Measurements from ENCODE around the gene HECTD4. TPM values are rescaled to one million over a fixed set of nuclear protein-coding genes. Genes with fewer than 3 reads are reported as not detected.
"Not testable (repeated sequence)": the region's sequence is repeated elsewhere in the genome, so short reads cannot be mapped to it uniquely, and the experiment has no call there.

HECTD4 gene
- total RNA-seq, 1 donor from 2014 or later: 33.6 TPM

DNA sequence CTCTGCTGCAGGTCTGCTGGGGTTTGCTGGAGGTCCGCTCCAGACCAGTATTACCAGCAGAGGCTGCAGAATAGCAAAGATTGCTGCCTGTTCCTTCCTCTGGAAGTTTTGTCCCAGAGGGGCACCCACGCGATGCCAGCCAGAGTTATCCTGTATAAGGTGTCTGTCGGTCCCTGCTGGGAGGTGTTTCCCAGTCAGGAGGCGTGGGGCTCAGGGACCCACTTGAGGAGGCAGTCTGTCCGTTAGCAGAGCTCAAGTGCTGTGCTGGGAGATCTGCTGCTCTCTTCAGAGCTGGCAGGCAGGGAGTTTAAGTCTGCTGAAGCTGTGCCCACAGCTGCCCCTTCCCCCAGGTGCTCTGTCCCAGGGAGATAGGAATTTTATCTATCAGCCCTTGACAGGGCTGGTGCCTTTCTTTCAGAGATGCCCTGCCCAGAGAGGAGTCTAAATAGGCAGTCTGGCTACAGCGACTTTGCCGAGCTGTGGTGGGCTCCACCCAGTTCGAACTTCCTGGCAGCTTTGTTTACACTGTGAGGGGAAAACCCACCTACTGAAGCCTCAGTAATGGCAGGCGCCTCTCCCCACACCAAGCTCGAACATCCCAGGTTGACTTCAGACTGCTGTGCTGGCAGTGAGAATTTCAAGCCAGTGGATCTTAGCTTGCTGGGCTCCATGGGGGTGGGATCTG lies 223.6 kb downstream of the HECTD4 start:
- Mint-ChIP-seq H3K27ac (peak overlapping the region; percentile 53), H3K36me3 (ENCODE audit: low read depth) (peaks cover 74% of the 10 kb centered on the region), H3K4me3 (peak overlapping the region; percentile 9), H3K4me1 (peaks cover 29% of the 10 kb centered on the region)
- H3K27me3 Mint-ChIP-seq; intact Hi-C loops (cut with micrococcal nuclease); H3K9me3 Mint-ChIP-seq: not testable (repeated sequence)
- DNase-seq: peak; percentile 79

DNA sequence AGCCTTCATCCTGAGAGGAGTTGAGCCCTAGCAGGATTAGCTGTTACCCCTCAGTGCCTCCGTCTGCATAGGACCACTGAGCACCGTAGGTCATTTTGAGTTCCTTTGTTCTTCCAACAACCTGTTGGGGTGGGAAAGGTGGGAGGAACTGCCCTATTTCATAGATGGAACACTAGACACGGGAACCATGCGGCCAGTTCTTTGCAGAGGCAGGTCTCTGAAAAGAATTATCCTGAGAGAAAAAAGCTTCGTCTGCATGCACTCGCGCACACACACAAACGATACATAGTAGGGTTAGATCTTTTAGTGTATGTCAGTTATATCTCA lies 228.4 kb downstream of the HECTD4 start:
- Mint-ChIP-seq H3K9me3 (peaks cover 10% of the 10 kb centered on the region), H3K36me3 (ENCODE audit: low read depth) (peaks cover 77% of the 10 kb centered on the region), H3K27me3 (no peaks in the 10 kb centered on the region), H3K4me3 (no peak overlapping the region), H3K27ac (no peak overlapping the region), H3K4me1 (peaks cover 31% of the 10 kb centered on the region)
- intact Hi-C loops (cut with micrococcal nuclease): no loop called here
- DNase-seq: no peak

DNA sequence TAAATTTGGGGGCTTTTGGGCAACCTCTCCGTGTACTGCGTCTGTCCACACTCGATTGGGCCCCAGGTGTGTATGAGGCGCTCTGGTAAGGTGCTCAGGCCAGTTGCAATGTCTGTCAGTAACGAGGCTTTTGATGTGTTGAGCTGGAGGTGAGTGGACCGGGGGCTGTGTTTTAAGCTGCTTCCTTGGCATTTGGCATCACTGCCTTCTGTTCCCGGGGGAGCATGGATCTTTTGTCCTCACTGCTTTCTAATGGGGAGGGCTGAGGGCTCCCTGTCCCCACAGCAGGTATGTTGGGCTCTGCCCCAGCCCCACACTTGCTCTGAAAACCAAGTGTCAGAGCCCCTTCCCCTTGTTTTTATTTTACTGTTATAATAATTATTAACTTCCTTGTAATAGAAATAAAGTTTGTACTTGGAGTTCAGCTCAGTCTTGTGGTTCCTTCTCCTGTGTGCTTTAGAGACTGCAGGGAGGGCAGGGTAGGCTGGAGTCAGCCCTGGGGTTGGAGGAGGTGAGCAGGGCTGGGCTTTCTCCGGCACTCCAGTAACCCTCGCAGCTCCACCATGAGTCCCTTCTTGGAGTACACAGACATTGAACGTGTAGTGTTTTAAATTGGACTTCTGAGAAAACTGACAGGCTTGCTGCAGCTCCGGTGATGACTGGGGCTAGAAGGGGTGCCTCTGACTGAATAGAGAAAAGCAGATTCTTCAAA lies 228.9 kb downstream of the HECTD4 start:
- Mint-ChIP-seq H3K27me3 (no peaks in the 10 kb centered on the region), H3K9me3 (peaks cover 9% of the 10 kb centered on the region), H3K4me1 (peaks cover 27% of the 10 kb centered on the region), H3K4me3 (no peak overlapping the region), H3K27ac (no peak overlapping the region), H3K36me3 (ENCODE audit: low read depth) (peaks cover 77% of the 10 kb centered on the region)
- DNase-seq: no peak
- intact Hi-C loops (cut with micrococcal nuclease): no loop called here

DNA sequence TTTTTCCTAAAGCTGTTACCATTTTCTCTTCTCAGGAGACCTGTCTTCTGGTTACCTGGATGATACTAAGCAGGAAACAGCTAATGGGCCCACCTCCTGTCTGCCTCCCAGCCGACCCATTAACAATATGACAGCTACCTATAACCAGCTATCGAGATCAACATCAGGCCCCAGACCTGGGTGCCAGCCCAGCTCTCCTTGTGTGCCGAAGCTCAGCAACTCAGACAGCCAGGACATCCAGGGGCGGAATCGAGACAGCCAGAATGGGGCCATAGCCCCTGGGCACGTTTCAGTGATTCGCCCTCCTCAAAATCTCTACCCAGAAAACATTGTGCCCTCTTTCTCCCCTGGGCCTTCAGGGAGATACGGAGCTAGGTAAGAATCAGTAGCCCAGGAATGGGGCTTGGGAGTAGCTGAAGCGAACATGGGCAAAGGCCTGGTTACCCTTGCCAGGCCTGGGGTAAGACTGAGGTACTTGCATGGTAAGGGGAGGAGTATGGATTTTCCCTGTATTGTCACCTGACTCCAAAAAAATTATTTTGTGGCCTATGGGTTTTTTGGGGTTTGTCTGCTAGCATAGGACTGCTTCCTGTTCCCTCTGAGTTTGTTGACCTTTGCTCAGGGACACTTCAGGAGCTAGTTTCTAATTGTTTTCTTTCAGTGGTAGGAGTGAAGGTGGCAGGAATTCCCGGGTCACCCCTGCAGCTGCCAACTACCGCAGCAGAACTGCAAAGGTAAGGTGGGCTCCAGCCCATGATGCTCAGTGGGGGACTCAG lies 230.3 kb downstream of the HECTD4 start:
- Mint-ChIP-seq H3K4me3 (no peak overlapping the region), H3K9me3 (no peaks in the 10 kb centered on the region), H3K27ac (peak overlapping the region; percentile 61), H3K36me3 (ENCODE audit: low read depth) (peaks cover 68% of the 10 kb centered on the region), H3K27me3 (no peaks in the 10 kb centered on the region), H3K4me1 (peaks cover 17% of the 10 kb centered on the region)
- DNase-seq: no peak
- intact Hi-C loops (cut with micrococcal nuclease): no loop called here

DNA sequence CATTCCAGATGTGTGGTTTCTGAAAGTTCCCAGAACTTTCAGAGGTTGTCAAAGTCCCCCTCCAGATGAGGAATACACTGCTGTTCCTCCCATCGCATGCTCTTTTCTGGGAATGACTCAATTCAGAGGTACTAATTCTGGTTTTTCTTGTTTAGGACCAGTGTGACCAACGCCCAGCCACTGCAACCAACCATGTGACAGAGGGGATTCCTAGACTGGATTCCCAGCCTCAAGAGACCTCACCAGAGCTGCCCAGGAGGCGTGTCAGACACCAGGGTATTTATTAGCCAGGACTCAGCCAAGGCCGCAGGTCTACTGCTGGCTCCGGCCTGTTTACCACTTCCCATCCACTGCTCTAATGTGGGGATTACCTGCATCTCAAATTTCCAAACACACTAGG lies 232.6 kb downstream of the HECTD4 start:
- peak overlapping the region; percentile 63 for H3K27ac Mint-ChIP-seq
- intact Hi-C loops (cut with micrococcal nuclease): no loop called here
- no peaks in the 10 kb centered on the region for H3K9me3 Mint-ChIP-seq
- no peak overlapping the region for H3K4me3 Mint-ChIP-seq
- H3K36me3 Mint-ChIP-seq (ENCODE audit: low read depth): peaks cover 65% of the 10 kb centered on the region
- no peak for DNase-seq
- H3K4me1 Mint-ChIP-seq: peaks cover 9% of the 10 kb centered on the region
- no peaks in the 10 kb centered on the region for H3K27me3 Mint-ChIP-seq

DNA sequence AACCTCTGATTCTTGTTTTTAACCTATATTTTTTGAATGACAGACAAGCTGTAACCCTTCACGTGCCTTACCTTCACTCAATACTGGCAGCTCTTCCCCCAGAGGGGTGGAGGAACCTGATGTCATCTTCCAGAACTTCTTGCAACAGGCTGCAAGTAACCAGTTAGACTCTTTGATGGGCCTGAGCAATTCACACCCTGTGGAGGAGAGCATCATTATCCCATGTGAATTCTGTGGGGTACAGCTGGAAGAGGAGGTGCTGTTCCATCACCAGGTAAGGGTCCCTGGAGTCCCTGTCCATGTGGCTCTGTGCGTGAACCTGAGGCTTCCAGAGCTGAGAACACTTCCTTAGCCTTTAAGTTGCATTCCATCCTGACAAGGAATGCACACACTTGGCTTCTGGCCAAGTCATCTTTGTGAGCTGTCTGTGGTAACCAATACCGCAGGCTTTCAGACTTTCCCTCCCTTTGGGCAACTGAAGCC lies 234.2 kb downstream of the HECTD4 start:
- intact Hi-C loops (cut with micrococcal nuclease): no loop called here
- Mint-ChIP-seq H3K27ac (no peak overlapping the region), H3K4me1 (peaks cover 9% of the 10 kb centered on the region), H3K27me3 (no peaks in the 10 kb centered on the region), H3K4me3 (no peak overlapping the region), H3K9me3 (no peaks in the 10 kb centered on the region), H3K36me3 (ENCODE audit: low read depth) (peaks cover 62% of the 10 kb centered on the region)
- no peak for DNase-seq

DNA sequence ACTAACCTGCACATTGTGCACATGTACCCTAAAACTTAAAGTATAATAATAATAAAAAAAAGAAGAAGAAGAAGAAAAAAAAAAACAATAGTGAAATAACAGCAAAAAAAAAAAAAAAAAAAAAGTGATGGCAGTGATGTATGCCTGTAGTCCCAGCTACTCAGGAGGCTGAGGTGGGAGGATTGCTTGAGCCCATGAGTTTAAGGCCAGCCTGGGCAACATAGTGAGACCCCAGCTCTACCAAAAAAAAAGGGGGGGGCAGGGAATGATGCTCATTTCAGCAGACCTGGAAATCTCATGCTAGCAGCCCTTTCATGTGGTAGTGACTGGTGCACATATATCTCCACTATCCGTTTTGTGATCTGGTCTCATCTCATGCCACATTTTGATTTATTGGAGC lies 236.1 kb downstream of the HECTD4 start:
- DNase-seq: no peak
- Mint-ChIP-seq H3K4me3 (no peak overlapping the region), H3K4me1 (peaks cover 2% of the 10 kb centered on the region), H3K36me3 (ENCODE audit: low read depth) (peaks cover 59% of the 10 kb centered on the region), H3K27ac (no peak overlapping the region), H3K27me3 (no peaks in the 10 kb centered on the region), H3K9me3 (no peaks in the 10 kb centered on the region)
- intact Hi-C loops (cut with micrococcal nuclease): no loop called here

DNA sequence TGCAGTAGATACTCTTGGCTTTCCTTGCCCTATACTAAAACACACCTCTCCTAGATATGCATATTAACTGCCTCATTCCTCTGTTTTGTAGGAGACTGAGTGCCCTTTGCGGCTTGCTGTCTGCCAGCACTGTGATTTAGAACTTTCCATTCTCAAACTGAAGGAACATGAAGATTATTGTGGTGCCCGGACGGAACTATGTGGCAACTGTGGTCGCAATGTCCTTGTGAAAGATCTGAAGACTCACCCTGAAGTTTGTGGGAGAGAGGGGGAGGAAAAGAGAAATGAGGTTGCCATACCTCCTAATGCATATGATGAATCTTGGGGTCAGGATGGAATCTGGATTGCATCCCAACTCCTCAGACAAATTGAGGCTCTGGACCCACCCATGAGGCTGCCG lies 241.5 kb downstream of the HECTD4 start:
- no peaks in the 10 kb centered on the region for H3K27me3 Mint-ChIP-seq
- no peak overlapping the region for H3K4me3 Mint-ChIP-seq
- H3K4me1 Mint-ChIP-seq: peaks cover 2% of the 10 kb centered on the region
- H3K9me3 Mint-ChIP-seq: no peaks in the 10 kb centered on the region
- intact Hi-C loops (cut with micrococcal nuclease): no loop called here
- H3K27ac Mint-ChIP-seq: peak overlapping the region; percentile 5
- DNase-seq: no peak
- peaks cover 51% of the 10 kb centered on the region for H3K36me3 Mint-ChIP-seq (ENCODE audit: low read depth)

DNA sequence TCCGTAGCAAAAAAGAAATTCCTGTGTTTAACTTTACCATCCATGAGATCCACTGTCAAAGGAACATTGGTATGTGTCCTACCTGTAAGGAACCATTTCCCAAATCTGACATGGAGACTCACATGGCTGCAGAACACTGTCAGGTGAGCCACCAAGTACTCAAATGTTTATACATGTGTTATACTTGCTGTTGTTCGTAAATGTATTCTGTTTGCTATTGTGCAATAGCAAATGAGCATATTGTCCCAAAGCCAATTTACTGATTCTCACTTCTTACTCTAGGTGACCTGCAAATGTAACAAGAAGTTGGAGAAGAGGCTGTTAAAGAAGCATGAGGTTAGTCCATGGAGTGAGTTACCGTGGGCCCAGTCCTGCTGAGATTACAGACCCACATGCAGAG lies 247.5 kb downstream of the HECTD4 start:
- Mint-ChIP-seq H3K4me3 (no peak overlapping the region), H3K27ac (no peak overlapping the region), H3K9me3 (no peaks in the 10 kb centered on the region), H3K4me1 (peaks cover 20% of the 10 kb centered on the region), H3K27me3 (no peaks in the 10 kb centered on the region), H3K36me3 (ENCODE audit: low read depth) (peaks cover 32% of the 10 kb centered on the region)
- DNase-seq: no peak
- intact Hi-C loops (cut with micrococcal nuclease): no loop called here

DNA sequence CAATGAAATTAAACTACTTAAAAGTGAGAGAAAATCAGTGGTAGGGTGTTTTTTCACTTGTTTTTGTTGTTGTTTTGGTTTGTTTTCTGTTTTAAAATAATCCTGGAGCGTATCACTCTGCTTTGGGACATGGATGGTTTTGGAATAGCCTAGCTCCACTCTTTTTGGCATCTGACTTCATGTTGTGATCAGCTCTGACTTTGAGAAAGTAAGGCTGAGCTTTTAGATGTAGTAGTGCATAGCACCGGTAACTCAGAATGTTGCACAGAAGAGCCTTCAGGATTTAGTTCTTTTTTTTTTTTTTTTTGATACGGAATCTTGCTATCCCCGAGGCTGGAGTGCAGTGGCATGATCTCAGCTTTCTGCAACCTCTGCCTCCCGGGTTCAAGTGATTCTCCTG lies 248.8 kb downstream of the HECTD4 start:
- no peak for DNase-seq
- no peaks in the 10 kb centered on the region for H3K9me3 Mint-ChIP-seq
- no peak overlapping the region for H3K4me3 Mint-ChIP-seq
- no peaks in the 10 kb centered on the region for H3K27me3 Mint-ChIP-seq
- H3K4me1 Mint-ChIP-seq: peaks cover 28% of the 10 kb centered on the region
- intact Hi-C loops (cut with micrococcal nuclease): no loop called here
- peaks cover 34% of the 10 kb centered on the region for H3K36me3 Mint-ChIP-seq (ENCODE audit: low read depth)
- H3K27ac Mint-ChIP-seq: no peak overlapping the region

DNA sequence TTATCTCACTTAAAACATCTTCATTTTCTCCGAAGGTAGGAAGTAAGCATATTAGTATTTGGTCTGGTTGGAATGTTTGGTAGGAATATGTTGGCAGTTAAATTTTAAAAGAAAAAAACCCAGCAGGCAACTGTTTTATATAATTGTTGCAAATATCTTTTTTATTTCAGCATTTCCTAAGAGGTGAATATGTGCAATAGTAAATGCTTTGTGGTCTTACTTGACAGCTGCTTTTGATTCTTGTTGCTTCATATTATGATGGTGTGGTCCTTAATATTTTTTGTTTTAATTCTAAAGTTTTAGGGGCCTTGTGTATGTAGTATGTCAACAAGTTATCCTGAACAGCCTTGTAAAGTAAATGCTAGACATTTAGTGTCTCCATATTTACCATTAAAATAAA lies 250.5 kb downstream of the HECTD4 start:
- Mint-ChIP-seq H3K27ac (no peak overlapping the region), H3K9me3 (no peaks in the 10 kb centered on the region), H3K27me3 (no peaks in the 10 kb centered on the region), H3K4me3 (peak overlapping the region; percentile 78), H3K4me1 (peaks cover 40% of the 10 kb centered on the region), H3K36me3 (ENCODE audit: low read depth) (peaks cover 34% of the 10 kb centered on the region)
- intact Hi-C loops (cut with micrococcal nuclease): loop anchor here (2.0 kb wide), 2 partner anchors 47 to 139 kb away; no protein-coding TSS in a partner anchor
- no peak for DNase-seq

DNA sequence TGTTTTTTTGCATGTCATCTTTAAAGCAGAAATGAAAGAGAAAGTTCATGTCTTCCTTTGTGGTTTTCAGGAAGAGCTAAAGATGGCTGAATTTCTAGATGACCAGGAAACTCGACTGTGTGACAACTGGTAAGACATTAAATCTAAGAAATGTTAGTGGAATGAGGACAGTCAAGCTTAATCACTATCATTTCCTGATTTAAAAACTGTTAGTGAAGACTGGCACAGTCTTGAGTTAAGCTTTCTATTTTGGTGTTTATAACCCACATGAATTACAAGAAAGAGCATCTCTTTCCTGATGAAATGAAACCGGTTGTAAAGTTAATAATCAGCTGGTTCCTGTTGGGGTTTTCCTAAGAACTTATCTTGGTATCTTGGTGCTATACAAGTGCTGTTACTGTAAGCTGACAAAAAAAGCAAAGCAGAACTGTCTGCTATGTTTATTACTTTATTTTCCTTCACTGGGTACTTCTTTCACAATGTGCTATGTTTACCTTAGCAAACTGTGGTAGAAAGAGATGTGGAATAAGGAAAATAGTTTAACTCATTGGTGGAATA lies 251.7 kb downstream of the HECTD4 start:
- H3K4me3 Mint-ChIP-seq: peak overlapping the region; percentile 78
- intact Hi-C loops (cut with micrococcal nuclease): loop anchor here (1.0 to 2.0 kb wide), 4 partner anchors 23 to 138 kb away; no protein-coding TSS in a partner anchor
- H3K36me3 Mint-ChIP-seq (ENCODE audit: low read depth): peaks cover 31% of the 10 kb centered on the region
- peak overlapping the region; percentile 85 for H3K27ac Mint-ChIP-seq
- no peaks in the 10 kb centered on the region for H3K9me3 Mint-ChIP-seq
- peaks cover 44% of the 10 kb centered on the region for H3K4me1 Mint-ChIP-seq
- DNase-seq: peak; percentile 76
- H3K27me3 Mint-ChIP-seq: no peaks in the 10 kb centered on the region

DNA sequence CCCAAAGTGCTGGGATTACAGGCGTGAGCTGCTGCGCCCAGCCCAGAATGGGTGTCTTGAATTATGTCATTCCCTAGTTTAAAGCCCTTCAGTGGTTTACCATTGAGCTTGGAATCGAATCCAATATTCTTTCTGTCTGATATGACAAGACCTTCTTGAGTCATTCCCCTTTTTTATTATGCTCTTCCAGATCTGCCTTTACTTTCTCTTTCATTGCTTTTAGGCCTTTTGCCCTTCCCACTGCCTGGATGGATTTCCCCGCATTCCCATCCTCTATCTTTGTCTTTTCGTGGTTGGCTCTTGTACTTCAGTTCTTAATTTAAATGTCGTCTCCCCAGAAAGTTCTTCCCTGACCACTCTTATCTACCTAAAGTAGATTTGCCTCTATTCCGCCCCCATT lies 255.3 kb downstream of the HECTD4 start:
- intact Hi-C loops (cut with micrococcal nuclease): no loop called here
- Mint-ChIP-seq H3K4me3 (peak overlapping the region; percentile 82), H3K27me3 (peaks cover 2% of the 10 kb centered on the region), H3K27ac (peak overlapping the region; percentile 83), H3K9me3 (no peaks in the 10 kb centered on the region), H3K4me1 (peaks cover 39% of the 10 kb centered on the region), H3K36me3 (ENCODE audit: low read depth) (peaks cover 12% of the 10 kb centered on the region)
- DNase-seq: no peak
